Coronary artery (tissue), 2 donors: Measurements from ENCODE around the gene NTN5.
"Not testable (repeated sequence)": the region's sequence is repeated elsewhere in the genome, so short reads cannot be mapped to it uniquely, and the experiment has no call there.

Source experiments
- DNase-seq: peaks from one replicate; pipeline ENCODE4 v3.0.0-alpha.2; 2017; ENCODE audit warnings: low spot score
- H3K27ac ChIP-seq, 2 donors: fragments of 200-600 bp; sonication (generic); one replicate each; pipeline ENCODE4 v1.5.1; 2016 to 2019
- H3K4me3 ChIP-seq: fragments of 200-600 bp; sonication (generic); 2 replicates; pipeline ENCODE4 v1.5.1; 2016; ENCODE audit warnings: mild to moderate bottlenecking, moderate library complexity
- TF ChIP-seq, protein P1 (sequence below): fragments of 200-600 bp; sonication (generic); IDR thresholded peaks from one replicate; pipeline ENCODE4 v1.5.1; 2019; ENCODE audit warnings: antibody characterized with exemption

The NTN5 gene, protein sequence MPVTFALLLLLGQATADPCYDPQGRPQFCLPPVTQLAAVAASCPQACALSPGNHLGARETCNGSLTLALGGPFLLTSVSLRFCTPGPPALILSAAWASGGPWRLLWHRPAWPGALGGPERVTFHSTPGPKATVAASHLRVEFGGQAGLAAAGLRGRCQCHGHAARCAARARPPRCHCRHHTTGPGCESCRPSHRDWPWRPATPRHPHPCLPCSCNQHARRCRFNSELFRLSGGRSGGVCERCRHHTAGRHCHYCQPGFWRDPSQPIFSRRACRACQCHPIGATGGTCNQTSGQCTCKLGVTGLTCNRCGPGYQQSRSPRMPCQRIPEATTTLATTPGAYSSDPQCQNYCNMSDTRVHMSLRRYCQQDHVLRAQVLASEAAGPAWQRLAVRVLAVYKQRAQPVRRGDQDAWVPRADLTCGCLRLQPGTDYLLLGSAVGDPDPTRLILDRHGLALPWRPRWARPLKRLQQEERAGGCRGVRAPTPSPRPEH

DNA sequence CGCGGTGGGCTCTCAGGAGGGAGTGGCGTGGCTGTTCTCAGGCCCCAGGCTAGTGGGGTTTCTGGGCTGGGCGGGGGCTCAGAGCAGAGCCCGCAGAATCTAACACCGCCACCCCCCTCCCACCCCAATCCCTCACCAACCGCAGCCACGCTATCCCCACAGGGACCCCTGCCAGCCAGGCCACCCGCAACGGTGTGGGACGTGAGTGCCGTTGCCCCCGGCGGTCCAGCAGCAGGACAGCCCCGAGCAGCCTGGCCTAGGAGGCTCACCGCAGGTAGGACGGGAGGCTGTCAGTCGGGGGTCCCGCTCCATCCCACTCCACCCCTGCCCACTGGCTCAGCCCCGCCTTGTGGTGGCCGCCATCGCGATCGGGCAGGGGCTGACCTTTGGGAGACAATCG is at the start of gene NTN5:
NTN5 (minus strand) TSS at position 24 of the 400 bp plus-strand sequence. CDS start 2,031 bp downstream, outside the sequence.
- Histone ChIP-seq H3K27ac (no peak within 1 kb of the TSS), H3K4me3 (no peak within 1 kb of the TSS)
- DNase-seq, result no peak
- TF ChIP-seq, protein P1, sequence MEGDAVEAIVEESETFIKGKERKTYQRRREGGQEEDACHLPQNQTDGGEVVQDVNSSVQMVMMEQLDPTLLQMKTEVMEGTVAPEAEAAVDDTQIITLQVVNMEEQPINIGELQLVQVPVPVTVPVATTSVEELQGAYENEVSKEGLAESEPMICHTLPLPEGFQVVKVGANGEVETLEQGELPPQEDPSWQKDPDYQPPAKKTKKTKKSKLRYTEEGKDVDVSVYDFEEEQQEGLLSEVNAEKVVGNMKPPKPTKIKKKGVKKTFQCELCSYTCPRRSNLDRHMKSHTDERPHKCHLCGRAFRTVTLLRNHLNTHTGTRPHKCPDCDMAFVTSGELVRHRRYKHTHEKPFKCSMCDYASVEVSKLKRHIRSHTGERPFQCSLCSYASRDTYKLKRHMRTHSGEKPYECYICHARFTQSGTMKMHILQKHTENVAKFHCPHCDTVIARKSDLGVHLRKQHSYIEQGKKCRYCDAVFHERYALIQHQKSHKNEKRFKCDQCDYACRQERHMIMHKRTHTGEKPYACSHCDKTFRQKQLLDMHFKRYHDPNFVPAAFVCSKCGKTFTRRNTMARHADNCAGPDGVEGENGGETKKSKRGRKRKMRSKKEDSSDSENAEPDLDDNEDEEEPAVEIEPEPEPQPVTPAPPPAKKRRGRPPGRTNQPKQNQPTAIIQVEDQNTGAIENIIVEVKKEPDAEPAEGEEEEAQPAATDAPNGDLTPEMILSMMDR, result no peak

- Histone ChIP-seq H3K4me3 (no peak overlapping the region), H3K27ac (no peak overlapping the region)
- TF ChIP-seq, protein P1, result no peak
- DNase-seq, result no peak
Measured at GRCh38 chr19:48722196-48722708, 49.4 kb upstream of the NTN5 start.

- TF ChIP-seq, protein P1, result no peak
Measured at GRCh38 chr19:48720613-48721296, 47.9 kb upstream of the NTN5 start.

GRCh38 chr19:48720251-48720612 is 47.4 kb upstream of the NTN5 start:
- Histone ChIP-seq H3K27ac (peak overlapping the region; percentile 51 to 95), H3K4me3 (peak overlapping the region; percentile 79)
- DNase-seq, result no peak
- TF ChIP-seq, protein P1, result no peak

More at GRCh38 chr19:48720613-48721296, 47.9 kb upstream of the NTN5 start:
- H3K27ac ChIP-seq, result peak overlapping the region; percentile 51 to 95
- peak; percentile 99 for DNase-seq
- H3K4me3 ChIP-seq, result peak overlapping the region; percentile 79

GRCh38 chr19:48719263-48720171 is 46.7 kb upstream of the NTN5 start, which contains the start of gene MAMSTR:
Gene MAMSTR, minus strand, starts transcription at chr19:48719725. Its CDS starts 694 bp downstream, at chr19:48719031.
- DNase-seq, result no peak
- Histone ChIP-seq H3K4me3 (peak within 1 kb of the TSS; percentile 79), H3K27ac (peak within 1 kb of the TSS; percentile 51 to 95)
- TF ChIP-seq, protein P1, result no peak

DNA sequence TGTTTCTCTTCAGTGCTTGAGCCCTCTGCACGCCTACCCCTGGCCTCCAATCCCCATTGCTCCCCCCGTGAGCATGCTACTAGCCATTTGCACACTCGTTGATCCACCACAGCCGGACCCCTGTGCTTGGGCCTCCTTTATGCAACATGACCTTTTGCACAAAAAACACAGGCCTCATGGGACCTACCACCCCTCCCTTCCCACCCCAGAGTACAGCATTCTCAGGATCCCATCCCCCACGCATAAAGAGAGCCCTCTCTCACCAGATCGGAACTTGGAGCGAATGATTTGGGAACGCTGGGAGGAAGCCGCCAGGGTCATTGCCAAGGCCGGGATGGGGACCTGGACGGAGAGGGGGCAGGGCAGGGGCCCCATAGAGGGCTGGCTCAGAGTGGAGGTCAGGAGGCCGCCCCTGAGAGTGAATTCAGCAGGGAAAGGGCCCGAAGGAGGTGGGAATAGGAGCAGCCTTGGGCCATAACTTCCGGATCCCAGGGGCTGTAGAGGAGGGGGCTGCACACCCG is 46.0 kb upstream of the NTN5 start:
- TF ChIP-seq, protein P1, result no peak
- Histone ChIP-seq H3K4me3 (no peak overlapping the region), H3K27ac (peak overlapping the region in 1 of 2 donors; percentile 47)
- DNase-seq, result no peak

- not testable (repeated sequence) for DNase-seq, H3K27ac ChIP-seq, H3K4me3 ChIP-seq
Measured at GRCh38 chr19:48718106-48718505, 45.3 kb upstream of the NTN5 start.
